ENCODE data around the gene GNAL.

The GNAL gene

DNA sequence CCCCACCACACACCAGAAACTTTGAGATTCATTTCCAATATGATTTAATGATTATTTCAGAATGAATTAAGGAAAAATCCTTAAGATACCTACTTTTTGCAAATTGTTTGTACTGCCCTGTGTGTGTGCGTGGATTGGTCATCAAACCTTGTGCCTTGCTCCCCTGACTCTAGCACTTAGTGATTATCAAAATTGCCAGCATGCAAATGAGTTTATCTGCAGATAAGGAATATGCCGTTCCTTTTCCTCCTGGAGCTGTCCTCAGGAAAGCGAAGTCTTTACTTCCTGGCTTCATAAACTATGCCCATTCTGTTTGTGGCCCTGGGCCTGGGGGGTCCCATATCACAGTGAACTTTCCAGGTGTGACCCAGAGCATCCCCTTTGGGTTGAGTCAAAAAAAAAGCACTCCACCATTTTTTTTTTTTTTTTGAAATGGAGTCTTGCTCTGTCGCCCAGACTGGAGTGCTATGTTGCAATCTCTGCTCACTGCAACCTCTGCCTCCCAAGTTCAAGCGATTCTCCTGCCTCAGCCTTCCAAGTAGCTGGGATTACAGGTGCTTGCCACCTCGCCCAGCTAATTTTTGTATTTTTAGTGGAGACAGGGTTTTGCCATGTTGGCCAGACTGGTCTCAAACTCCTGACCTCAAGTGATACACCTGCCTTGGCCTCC, 173.5 kb downstream of the GNAL start:
- DNase-seq = no peak
- Histone ChIP-seq H3K36me3 (ENCODE audit: control insufficient read depth, insufficient read depth, low read length) (no peaks in the 10 kb centered on the region), H3K4me3 (ENCODE audit: insufficient read depth, low read depth, low read length, poor library complexity, severe bottlenecking) (no peak overlapping the region), H3K9me3 (ENCODE audit: control insufficient read depth, low read length) (no peaks in the 10 kb centered on the region), H3K27ac (ENCODE audit: insufficient read depth, low read length, poor library complexity, severe bottlenecking) (no peak overlapping the region), H3K27me3 (replicated peaks; ENCODE audit: control insufficient read depth, insufficient read depth, low read length, poor library complexity, severe bottlenecking) (no peaks in the 10 kb centered on the region), H3K4me1 (ENCODE audit: control insufficient read depth, insufficient read depth, low read length, poor library complexity, severe bottlenecking) (no peaks in the 10 kb centered on the region)

GRCh38 chr18:11864471-11864870, 175.4 kb downstream of the GNAL start:
- DNase-seq = no peak
- no peak overlapping the region for H3K27ac ChIP-seq (ENCODE audit: insufficient read depth, low read length, poor library complexity, severe bottlenecking)
- no peaks in the 10 kb centered on the region for H3K4me1 ChIP-seq (ENCODE audit: control insufficient read depth, insufficient read depth, low read length, poor library complexity, severe bottlenecking)
- no peaks in the 10 kb centered on the region for H3K9me3 ChIP-seq (ENCODE audit: control insufficient read depth, low read length)
- no peaks in the 10 kb centered on the region for H3K27me3 ChIP-seq (replicated peaks; ENCODE audit: control insufficient read depth, insufficient read depth, low read length, poor library complexity, severe bottlenecking)
- H3K36me3 ChIP-seq (ENCODE audit: control insufficient read depth, insufficient read depth, low read length) = no peaks in the 10 kb centered on the region
- H3K4me3 ChIP-seq (ENCODE audit: insufficient read depth, low read depth, low read length, poor library complexity, severe bottlenecking) = no peak overlapping the region

DNA sequence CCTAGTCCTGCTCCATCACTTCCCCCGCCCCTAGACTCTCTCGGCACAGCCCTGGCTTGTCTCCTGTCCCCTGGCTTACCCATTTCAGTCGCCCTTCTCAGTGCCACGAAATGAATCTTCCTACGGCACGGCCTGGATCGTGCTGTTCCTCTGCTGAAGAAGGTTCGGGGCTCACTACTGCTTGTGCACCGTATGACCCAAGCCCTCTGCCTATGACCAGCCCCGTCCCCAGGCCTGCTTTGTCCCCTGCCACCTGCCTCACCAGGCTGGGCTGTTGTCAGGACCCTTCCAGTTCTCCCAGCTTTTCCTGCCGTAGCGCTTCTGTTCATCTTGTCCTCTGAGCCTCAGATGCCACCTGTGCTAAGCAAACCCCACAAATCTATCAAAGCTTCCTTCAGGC, 176.0 kb downstream of the GNAL start:
- no peak for DNase-seq
- Histone ChIP-seq H3K27me3 (replicated peaks; ENCODE audit: control insufficient read depth, insufficient read depth, low read length, poor library complexity, severe bottlenecking) (no peaks in the 10 kb centered on the region), H3K36me3 (ENCODE audit: control insufficient read depth, insufficient read depth, low read length) (no peaks in the 10 kb centered on the region), H3K27ac (ENCODE audit: insufficient read depth, low read length, poor library complexity, severe bottlenecking) (no peak overlapping the region), H3K4me3 (ENCODE audit: insufficient read depth, low read depth, low read length, poor library complexity, severe bottlenecking) (no peak overlapping the region), H3K4me1 (ENCODE audit: control insufficient read depth, insufficient read depth, low read length, poor library complexity, severe bottlenecking) (no peaks in the 10 kb centered on the region), H3K9me3 (ENCODE audit: control insufficient read depth, low read length) (no peaks in the 10 kb centered on the region)

GRCh38 chr18:11866329-11866728, 177.3 kb downstream of the GNAL start:
- DNase-seq = no peak
- Histone ChIP-seq H3K27me3 (replicated peaks; ENCODE audit: control insufficient read depth, insufficient read depth, low read length, poor library complexity, severe bottlenecking) (no peaks in the 10 kb centered on the region), H3K36me3 (ENCODE audit: control insufficient read depth, insufficient read depth, low read length) (no peaks in the 10 kb centered on the region), H3K9me3 (ENCODE audit: control insufficient read depth, low read length) (no peaks in the 10 kb centered on the region), H3K4me1 (ENCODE audit: control insufficient read depth, insufficient read depth, low read length, poor library complexity, severe bottlenecking) (no peaks in the 10 kb centered on the region), H3K4me3 (ENCODE audit: insufficient read depth, low read depth, low read length, poor library complexity, severe bottlenecking) (no peak overlapping the region), H3K27ac (ENCODE audit: insufficient read depth, low read length, poor library complexity, severe bottlenecking) (no peak overlapping the region)

DNA sequence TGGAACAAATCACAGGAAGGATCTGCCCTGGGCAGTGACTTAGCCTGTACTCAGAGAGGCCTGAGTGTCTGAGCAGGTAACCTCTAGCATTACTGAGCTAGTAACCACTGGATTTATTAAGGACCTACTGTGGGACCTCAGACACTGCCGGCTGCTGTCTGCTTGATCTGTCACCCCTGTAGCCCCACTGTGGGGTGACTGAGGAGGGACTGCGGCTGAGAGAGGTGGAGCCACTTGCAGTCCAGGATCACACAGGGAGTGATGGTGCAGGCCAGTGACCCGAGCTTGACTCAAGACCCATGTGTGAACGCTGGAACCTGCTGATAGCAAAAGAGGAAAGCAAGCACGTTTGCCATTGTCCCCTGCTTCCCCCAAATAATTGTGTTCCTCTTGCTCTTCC, 177.7 kb downstream of the GNAL start:
- no peak for DNase-seq
- Histone ChIP-seq H3K9me3 (ENCODE audit: control insufficient read depth, low read length) (no peaks in the 10 kb centered on the region), H3K27ac (ENCODE audit: insufficient read depth, low read length, poor library complexity, severe bottlenecking) (no peak overlapping the region), H3K27me3 (replicated peaks; ENCODE audit: control insufficient read depth, insufficient read depth, low read length, poor library complexity, severe bottlenecking) (no peaks in the 10 kb centered on the region), H3K36me3 (ENCODE audit: control insufficient read depth, insufficient read depth, low read length) (no peaks in the 10 kb centered on the region), H3K4me3 (ENCODE audit: insufficient read depth, low read depth, low read length, poor library complexity, severe bottlenecking) (no peak overlapping the region), H3K4me1 (ENCODE audit: control insufficient read depth, insufficient read depth, low read length, poor library complexity, severe bottlenecking) (no peaks in the 10 kb centered on the region)

GRCh38 chr18:11868230-11868629, 179.2 kb downstream of the GNAL start:
- no peaks in the 10 kb centered on the region for H3K9me3 ChIP-seq (ENCODE audit: control insufficient read depth, low read length)
- no peaks in the 10 kb centered on the region for H3K36me3 ChIP-seq (ENCODE audit: control insufficient read depth, insufficient read depth, low read length)
- DNase-seq = no peak
- H3K4me1 ChIP-seq (ENCODE audit: control insufficient read depth, insufficient read depth, low read length, poor library complexity, severe bottlenecking) = no peaks in the 10 kb centered on the region
- H3K27me3 ChIP-seq (replicated peaks; ENCODE audit: control insufficient read depth, insufficient read depth, low read length, poor library complexity, severe bottlenecking) = no peaks in the 10 kb centered on the region
- no peak overlapping the region for H3K27ac ChIP-seq (ENCODE audit: insufficient read depth, low read length, poor library complexity, severe bottlenecking)
- H3K4me3 ChIP-seq (ENCODE audit: insufficient read depth, low read depth, low read length, poor library complexity, severe bottlenecking) = no peak overlapping the region

DNA sequence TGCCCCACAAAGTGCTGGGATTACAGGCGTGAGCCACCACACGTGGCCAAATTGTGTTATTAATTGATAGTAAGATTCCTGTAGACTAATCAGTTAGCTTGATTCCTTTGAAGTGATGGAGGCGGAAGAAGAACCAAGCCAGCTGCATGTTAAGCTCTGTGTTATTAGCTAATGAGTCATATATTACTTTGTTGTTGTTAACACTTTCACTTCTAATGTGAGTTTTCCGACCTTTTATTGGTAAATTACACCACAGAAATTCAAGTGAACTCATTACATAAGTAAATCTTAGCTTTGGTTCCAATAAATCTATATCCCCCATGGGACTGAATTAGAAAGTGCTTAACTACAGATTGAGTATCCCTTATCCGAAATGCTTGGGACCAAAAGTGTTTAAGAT, 182.4 kb downstream of the GNAL start:
- no peak for DNase-seq
- Histone ChIP-seq H3K4me3 (ENCODE audit: insufficient read depth, low read depth, low read length, poor library complexity, severe bottlenecking) (no peak overlapping the region), H3K27ac (ENCODE audit: insufficient read depth, low read length, poor library complexity, severe bottlenecking) (no peak overlapping the region), H3K9me3 (ENCODE audit: control insufficient read depth, low read length) (no peaks in the 10 kb centered on the region), H3K36me3 (ENCODE audit: control insufficient read depth, insufficient read depth, low read length) (no peaks in the 10 kb centered on the region), H3K27me3 (replicated peaks; ENCODE audit: control insufficient read depth, insufficient read depth, low read length, poor library complexity, severe bottlenecking) (no peaks in the 10 kb centered on the region), H3K4me1 (ENCODE audit: control insufficient read depth, insufficient read depth, low read length, poor library complexity, severe bottlenecking) (no peaks in the 10 kb centered on the region)

DNA sequence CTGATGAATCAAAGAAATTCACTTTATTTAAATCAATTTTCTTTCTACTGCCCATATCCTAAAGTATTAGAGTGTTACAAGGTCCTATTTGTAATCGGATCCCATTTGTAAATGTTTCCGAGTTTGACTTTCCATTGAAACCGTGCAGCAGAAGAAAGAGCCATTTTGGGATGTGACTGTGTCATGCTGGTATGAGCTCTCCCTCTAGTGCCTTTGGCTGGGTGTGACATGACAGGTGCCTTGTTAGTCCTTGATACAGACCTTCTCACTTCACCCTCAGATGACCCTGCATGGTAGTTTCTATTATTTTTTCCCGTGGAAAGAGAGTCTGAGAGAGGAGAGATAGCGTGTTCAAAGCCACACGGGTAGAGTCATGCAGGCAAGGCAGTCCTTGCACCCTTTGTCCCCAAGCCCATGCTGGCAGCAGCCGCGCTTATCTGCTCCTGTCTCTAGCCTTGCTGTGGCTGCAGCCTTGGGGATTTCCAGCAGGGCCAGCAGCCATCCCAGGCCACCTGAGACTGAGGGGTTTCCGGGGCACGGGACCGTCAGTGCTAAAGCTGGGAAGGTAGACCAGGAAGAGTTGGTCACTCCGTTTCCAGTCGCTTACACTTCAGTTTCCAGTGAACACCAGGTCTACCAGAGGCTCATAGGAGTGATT, 183.5 kb downstream of the GNAL start:
- Histone ChIP-seq H3K9me3 (ENCODE audit: control insufficient read depth, low read length) (no peaks in the 10 kb centered on the region), H3K27ac (ENCODE audit: insufficient read depth, low read length, poor library complexity, severe bottlenecking) (no peak overlapping the region), H3K4me3 (ENCODE audit: insufficient read depth, low read depth, low read length, poor library complexity, severe bottlenecking) (no peak overlapping the region), H3K4me1 (ENCODE audit: control insufficient read depth, insufficient read depth, low read length, poor library complexity, severe bottlenecking) (no peaks in the 10 kb centered on the region), H3K36me3 (ENCODE audit: control insufficient read depth, insufficient read depth, low read length) (no peaks in the 10 kb centered on the region), H3K27me3 (replicated peaks; ENCODE audit: control insufficient read depth, insufficient read depth, low read length, poor library complexity, severe bottlenecking) (no peaks in the 10 kb centered on the region)
- no peak for DNase-seq

DNA sequence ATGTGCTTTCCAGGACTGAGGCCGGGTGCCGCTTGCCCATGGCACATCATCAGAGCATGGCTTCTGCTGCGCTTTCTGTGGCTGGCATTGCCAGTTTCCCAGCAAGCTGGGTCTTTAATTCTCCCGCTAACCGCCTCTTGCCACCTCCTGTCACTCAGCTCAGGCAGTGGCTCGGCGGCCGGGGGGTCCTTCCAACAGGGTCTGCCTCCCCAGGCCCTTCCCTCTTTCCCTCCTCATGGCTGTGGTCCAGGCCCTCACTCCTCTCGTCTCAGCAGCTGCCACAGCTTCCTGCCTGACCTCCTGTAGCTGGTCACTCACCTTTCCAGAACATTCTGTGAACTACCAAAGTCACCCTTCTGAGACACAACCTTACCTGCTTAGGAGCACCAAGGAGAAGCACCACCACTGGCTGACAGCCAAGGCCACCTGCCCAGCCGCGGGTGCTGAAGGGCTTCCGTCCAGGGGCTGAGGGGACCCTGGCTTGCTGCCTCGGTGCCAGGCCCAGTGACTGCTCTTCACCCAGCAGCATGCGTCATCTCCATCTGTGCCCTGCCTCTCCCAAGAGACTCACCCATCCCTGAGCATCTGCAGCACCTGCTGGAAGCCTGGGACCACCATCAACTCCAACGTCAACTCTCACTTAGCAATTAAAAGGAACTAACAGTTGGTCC, 184.7 kb downstream of the GNAL start:
- no peak overlapping the region for H3K27ac ChIP-seq (ENCODE audit: insufficient read depth, low read length, poor library complexity, severe bottlenecking)
- no peaks in the 10 kb centered on the region for H3K9me3 ChIP-seq (ENCODE audit: control insufficient read depth, low read length)
- DNase-seq = no peak
- no peaks in the 10 kb centered on the region for H3K27me3 ChIP-seq (replicated peaks; ENCODE audit: control insufficient read depth, insufficient read depth, low read length, poor library complexity, severe bottlenecking)
- H3K36me3 ChIP-seq (ENCODE audit: control insufficient read depth, insufficient read depth, low read length) = no peaks in the 10 kb centered on the region
- H3K4me1 ChIP-seq (ENCODE audit: control insufficient read depth, insufficient read depth, low read length, poor library complexity, severe bottlenecking) = no peaks in the 10 kb centered on the region
- H3K4me3 ChIP-seq (ENCODE audit: insufficient read depth, low read depth, low read length, poor library complexity, severe bottlenecking) = no peak overlapping the region

DNA sequence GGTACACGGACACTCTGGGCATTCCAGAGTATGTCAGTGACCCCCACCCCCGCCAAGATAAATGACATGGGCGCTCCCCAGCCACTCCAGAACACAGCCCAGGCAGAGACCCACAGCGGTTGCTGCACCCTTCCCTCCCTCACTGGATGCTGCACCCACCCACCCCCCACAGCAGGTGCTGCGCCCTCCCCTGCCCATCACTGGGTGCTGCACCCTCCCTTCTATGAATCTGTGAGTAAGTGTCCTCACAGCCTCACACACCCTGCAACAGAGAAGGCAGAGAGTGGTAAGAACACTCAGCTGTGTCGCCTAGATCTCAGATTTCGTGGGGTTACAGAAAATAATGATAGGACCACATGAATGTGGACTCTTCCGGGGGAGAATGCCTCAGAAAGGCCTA, 185.6 kb downstream of the GNAL start:
- H3K4me3 ChIP-seq (ENCODE audit: insufficient read depth, low read depth, low read length, poor library complexity, severe bottlenecking) = no peak overlapping the region
- H3K9me3 ChIP-seq (ENCODE audit: control insufficient read depth, low read length) = no peaks in the 10 kb centered on the region
- DNase-seq = no peak
- H3K4me1 ChIP-seq (ENCODE audit: control insufficient read depth, insufficient read depth, low read length, poor library complexity, severe bottlenecking) = no peaks in the 10 kb centered on the region
- H3K36me3 ChIP-seq (ENCODE audit: control insufficient read depth, insufficient read depth, low read length) = no peaks in the 10 kb centered on the region
- no peak overlapping the region for H3K27ac ChIP-seq (ENCODE audit: insufficient read depth, low read length, poor library complexity, severe bottlenecking)
- H3K27me3 ChIP-seq (replicated peaks; ENCODE audit: control insufficient read depth, insufficient read depth, low read length, poor library complexity, severe bottlenecking) = no peaks in the 10 kb centered on the region

Measured in effector memory CD4-positive, alpha-beta T cell (primary cell).